Measurements from ENCODE around the gene LIF. TPM values are rescaled to one million over a fixed set of nuclear protein-coding genes. Genes with fewer than 3 reads are reported as not detected.

Gene LIF
- polyA plus RNA-seq, 2 of the 4 experiments (the other 2 are of a cell fraction): 40.7 to 54.5 TPM

GRCh38 chr22:30260276-30260675 lies 13.7 kb upstream of the LIF start:
- WGBS (ENCODE audit: missing lambda C conversion rate): 90% methylated on average over 9 of the region's 11 CpGs
- ATAC-seq: no peak
- ChIA-PET CTCF (interaction anchor here (0.9 to 2.3 kb wide), 5 partner anchors 8 to 169 kb away, joined by 3 to 8 read pairs (median 5); partner anchors contain the start of gene RNF215), POLR2A (no interaction called here)
- no peak overlapping the region for H3K4me3 ChIP-seq
- TF ChIP-seq TP53 (CRISPR knock-in tag; IDR thresholded peaks at IDR 0.05) (no peak), CEBPB (IDR thresholded peaks at IDR 0.05) (no peak), NPAS2 (CRISPR knock-in tag; IDR thresholded peaks at IDR 0.05; ENCODE audit: borderline replicate concordance) (no peak), HOXB13 (CRISPR knock-in tag; IDR thresholded peaks at IDR 0.05; ENCODE audit: low read depth) (no peak), TFCP2L1 (CRISPR knock-in tag; IDR thresholded peaks at IDR 0.05) (no peak), HOXA7 (CRISPR knock-in tag; IDR thresholded peaks at IDR 0.05) (no peak), FOXS1 (CRISPR knock-in tag; IDR thresholded peaks at IDR 0.05) (no peak), NFE2L2 (conservative IDR thresholded peaks at IDR 0.05; ENCODE audit: low read length) (no peak), ESRRA (IDR thresholded peaks at IDR 0.05; ENCODE audit: borderline replicate concordance, low read length) (no peak)
- FAIRE-seq: no peak
- H3K4me1 ChIP-seq: peaks cover 57% of the 10 kb centered on the region
- no peak for DNase-seq (ENCODE audit: low read depth in 1 of 2, low spot score in 1 of 2)
- peak overlapping the region; percentile 99 to 100 for H3K27ac ChIP-seq
- H3K4me2 ChIP-seq: no peak overlapping the region; the same call in 2 of the 3 replicates
- no peaks in the 10 kb centered on the region for H3K9me3 ChIP-seq

- ATAC-seq: no peak
- Histone ChIP-seq H3K4me1 (peaks cover 74% of the 10 kb centered on the region), H3K4me3 (peak overlapping the region; percentile 72), H3K4me2 (peak overlapping the region; percentile 99), H3K27ac (peak overlapping the region; percentile 99 to 100), H3K9me3 (no peaks in the 10 kb centered on the region)
- ChIA-PET CTCF (interaction anchor here (1.4 to 2.4 kb wide), 6 partner anchors 16 to 149 kb away, joined by 4 to 25 read pairs (median 10); no protein-coding TSS in a partner anchor), POLR2A (interaction anchor here (1.3 to 1.4 kb wide), 2 partner anchors 19 to 58 kb away, joined by 4 to 6 read pairs; no protein-coding TSS in a partner anchor)
- TF ChIP-seq E2F6 (IDR thresholded peaks at IDR 0.05; ENCODE audit: borderline replicate concordance, low read depth): no peak
- peak; percentile 3; the same call in 1 of the 2 replicates for TF ChIP-seq ATOH8 (CRISPR knock-in tag; IDR thresholded peaks at IDR 0.05; ENCODE audit: low read depth)
- no peak for TF ChIP-seq HEYL (CRISPR knock-in tag; IDR thresholded peaks at IDR 0.05)
- no peak for TF ChIP-seq CBX8 (IDR thresholded peaks at IDR 0.05)
- no peak for TF ChIP-seq NR3C1 (IDR thresholded peaks at IDR 0.05)
- 0 out of 5 replicates have a peak, but pooled peaks of 1 of the 2 experiments have one; percentile 20 for TF ChIP-seq EP300 (IDR thresholded peaks at IDR 0.05)
- no peak for TF ChIP-seq CTCF (IDR thresholded peaks at IDR 0.05)
- TF ChIP-seq JUN (IDR thresholded peaks at IDR 0.05): peak in 1 of 2 experiments; percentile 50; a peak in 1 of 5 replicates
- TF ChIP-seq TFCP2L1 (CRISPR knock-in tag; IDR thresholded peaks at IDR 0.05): peak; percentile 24; the same call in 1 of the 2 replicates
- no CpG with 5 or more reads among the region's 6 CpGs for WGBS (ENCODE audit: missing lambda C conversion rate)
- FAIRE-seq: no peak
- DNase-seq (ENCODE audit: low read depth in 1 of 2, low spot score in 1 of 2): no peak
Measured at GRCh38 chr22:30254314-30254713, 7.8 kb upstream of the LIF start.

GRCh38 chr22:30253205-30253852 lies 6.8 kb upstream of the LIF start:
- ChIA-PET CTCF (interaction anchor here (0.9 to 1.0 kb wide), 2 partner anchors 43 to 145 kb away, joined by 3 to 4 read pairs; no protein-coding TSS in a partner anchor), POLR2A (interaction anchor here (0.6 to 1.4 kb wide), 4 partner anchors 18 to 341 kb away, joined by 4 to 7 read pairs (median 6); no protein-coding TSS in a partner anchor)
- peaks cover 74% of the 10 kb centered on the region for H3K4me1 ChIP-seq
- DNase-seq (ENCODE audit: low read depth in 1 of 2, low spot score in 1 of 2): peak; percentile 62 to 93
- H3K9me3 ChIP-seq: no peaks in the 10 kb centered on the region
- peak overlapping the region; percentile 99 for H3K4me2 ChIP-seq
- FAIRE-seq: no peak
- H3K27ac ChIP-seq: peak overlapping the region; percentile 99 to 100
- WGBS (ENCODE audit: missing lambda C conversion rate): 0% methylated on average over 4 of the region's 22 CpGs
- H3K4me3 ChIP-seq: peak overlapping the region; percentile 72
- peak in 1 of 2 experiments; percentile 9; a peak in 3 of 6 replicates for ATAC-seq
- TF ChIP-seq MAFK (IDR thresholded peaks at IDR 0.05; ENCODE audit: partially characterized antibody) (no peak), ZNF302 (CRISPR knock-in tag; IDR thresholded peaks at IDR 0.05) (0 out of 2 replicates have a peak, but pooled peaks have one; percentile 49), BCL3 (IDR thresholded peaks at IDR 0.05) (peak; percentile 12; the same call in 1 of the 3 replicates), FOSB (CRISPR knock-in tag; IDR thresholded peaks at IDR 0.05) (0 out of 2 replicates have a peak, but pooled peaks have one; percentile 17), MAZ (IDR thresholded peaks at IDR 0.05; ENCODE audit: borderline replicate concordance, low read depth, low read length) (no peak), RFX5 (IDR thresholded peaks at IDR 0.05) (no peak), HOXA7 (CRISPR knock-in tag; IDR thresholded peaks at IDR 0.05) (0 out of 2 replicates have a peak, but pooled peaks have one; percentile 18), E2F6 (IDR thresholded peaks at IDR 0.05; ENCODE audit: borderline replicate concordance, low read depth) (no peak), GATA3 (IDR thresholded peaks at IDR 0.05; ENCODE audit: borderline replicate concordance) (peak; percentile 11; the same call in 1 of the 2 replicates), RNF2 (IDR thresholded peaks at IDR 0.05; ENCODE audit: borderline replicate concordance, low read depth) (no peak), ZSCAN20 (CRISPR knock-in tag; IDR thresholded peaks at IDR 0.05) (no peak), RCOR1 (IDR thresholded peaks at IDR 0.05; ENCODE audit: low read depth, low read length) (no peak), JUN (IDR thresholded peaks at IDR 0.05) (peak in 1 of 2 experiments; percentile 26; a peak in 4 of 5 replicates), HOXB13 (CRISPR knock-in tag; IDR thresholded peaks at IDR 0.05; ENCODE audit: low read depth) (peak; percentile 67; the same call in 1 of the 2 replicates), HDAC2 (IDR thresholded peaks at IDR 0.05) (no peak)

All from A549 (cell line).